ENCODE data around the gene GABPB1.

GABPB1 gene

GRCh38 chr15:50307799-50308198 lies 47.2 kb downstream of the GABPB1 start:
- peaks cover 5% of the 10 kb centered on the region for H3K36me3 ChIP-seq
- no peaks in the 10 kb centered on the region for H3K4me1 ChIP-seq (ENCODE audit: control insufficient read depth in 1 of 2, insufficient read depth in 1 of 2, low read depth in 1 of 2, low read length in 1 of 2)
- no peak overlapping the region for H3K4me3 ChIP-seq (ENCODE audit: low read depth in 1 of 2, low read length in 1 of 2)
- no peak overlapping the region for H3K27ac ChIP-seq
- no peaks in the 10 kb centered on the region for H3K9me3 ChIP-seq
- no peaks in the 10 kb centered on the region for H3K27me3 ChIP-seq
- no peak for TF ChIP-seq CTCF (IDR thresholded peaks at IDR 0.05)

DNA sequence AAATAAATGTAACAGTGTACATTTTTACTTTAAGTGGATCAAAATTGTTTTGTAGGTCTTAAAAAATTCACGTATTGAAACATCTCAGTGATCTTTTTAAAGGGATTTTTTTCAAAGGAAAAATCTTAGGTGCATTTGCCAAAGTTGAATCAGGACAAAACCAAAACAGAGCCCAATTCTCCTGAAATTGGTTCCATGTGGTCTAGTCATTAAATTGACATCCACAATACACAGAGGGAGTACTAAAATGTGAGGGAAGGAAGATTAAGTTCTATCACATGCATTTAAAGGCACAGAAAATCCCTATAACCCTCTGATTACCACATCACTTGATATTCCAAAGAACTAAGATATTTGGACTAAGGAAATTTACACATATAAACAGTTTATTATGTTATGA lies 50.2 kb downstream of the GABPB1 start:
- H3K27me3 ChIP-seq: no peaks in the 10 kb centered on the region
- peaks cover 21% of the 10 kb centered on the region for H3K36me3 ChIP-seq
- no peak for TF ChIP-seq CTCF (IDR thresholded peaks at IDR 0.05)
- H3K4me1 ChIP-seq (ENCODE audit: control insufficient read depth in 1 of 2, insufficient read depth in 1 of 2, low read depth in 1 of 2, low read length in 1 of 2): no peaks in the 10 kb centered on the region
- no peak overlapping the region for H3K27ac ChIP-seq
- no peak overlapping the region for H3K4me3 ChIP-seq (ENCODE audit: low read depth in 1 of 2, low read length in 1 of 2)
- no peaks in the 10 kb centered on the region for H3K9me3 ChIP-seq

- Histone ChIP-seq H3K27ac (no peak overlapping the region), H3K27me3 (no peaks in the 10 kb centered on the region), H3K36me3 (peaks cover 28% of the 10 kb centered on the region), H3K9me3 (no peaks in the 10 kb centered on the region), H3K4me3 (ENCODE audit: low read depth in 1 of 2, low read length in 1 of 2) (no peak overlapping the region), H3K4me1 (ENCODE audit: control insufficient read depth in 1 of 2, insufficient read depth in 1 of 2, low read depth in 1 of 2, low read length in 1 of 2) (no peaks in the 10 kb centered on the region)
- no peak for TF ChIP-seq CTCF (IDR thresholded peaks at IDR 0.05)
Measured at GRCh38 chr15:50302581-50302980, 52.4 kb downstream of the GABPB1 start.

DNA sequence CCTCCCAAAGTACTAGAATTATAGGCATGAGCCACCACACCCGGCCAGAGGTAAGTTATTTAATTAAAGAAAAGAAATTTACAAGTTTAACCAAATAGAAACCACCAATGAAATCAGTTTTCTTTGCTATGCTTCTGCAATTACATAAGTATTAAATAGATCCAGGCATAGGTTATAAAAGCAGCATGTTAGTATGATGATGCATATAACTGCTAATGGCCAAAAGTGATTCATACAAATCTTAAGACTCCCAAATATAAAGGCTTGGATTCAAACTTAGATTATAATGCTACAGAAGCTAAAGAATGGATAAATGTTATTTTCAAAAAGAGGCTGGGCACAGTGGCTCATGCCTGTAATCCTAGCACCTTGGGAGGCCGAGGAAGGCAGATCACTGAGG lies 56.7 kb downstream of the GABPB1 start:
- Histone ChIP-seq H3K4me1 (ENCODE audit: control insufficient read depth in 1 of 2, insufficient read depth in 1 of 2, low read depth in 1 of 2, low read length in 1 of 2) (no peaks in the 10 kb centered on the region), H3K27ac (no peak overlapping the region), H3K9me3 (no peaks in the 10 kb centered on the region), H3K36me3 (peaks cover 32% of the 10 kb centered on the region), H3K4me3 (ENCODE audit: low read depth in 1 of 2, low read length in 1 of 2) (no peak overlapping the region), H3K27me3 (no peaks in the 10 kb centered on the region)
- no peak for TF ChIP-seq CTCF (IDR thresholded peaks at IDR 0.05)

DNA sequence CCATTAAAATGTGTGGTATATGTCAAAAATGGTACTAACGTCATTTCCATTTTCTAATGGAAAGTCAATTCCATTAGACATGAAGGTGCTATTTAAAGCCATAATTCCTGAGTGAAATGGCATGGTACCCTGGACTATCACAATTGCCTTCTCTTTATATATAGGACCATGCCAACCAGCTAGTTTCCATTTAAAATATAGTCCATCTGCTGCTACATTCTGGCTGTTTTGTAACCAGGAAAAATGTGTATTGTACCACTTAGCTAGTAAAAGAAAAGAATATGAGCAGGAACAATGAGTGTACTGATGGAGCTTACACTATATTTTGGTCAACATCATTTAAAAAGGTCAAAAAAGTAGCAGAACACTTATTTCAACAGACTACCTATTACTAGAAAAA lies 59.0 kb downstream of the GABPB1 start:
- no peak overlapping the region for H3K4me3 ChIP-seq (ENCODE audit: low read depth in 1 of 2, low read length in 1 of 2)
- H3K27ac ChIP-seq: no peak overlapping the region
- no peaks in the 10 kb centered on the region for H3K9me3 ChIP-seq
- no peaks in the 10 kb centered on the region for H3K4me1 ChIP-seq (ENCODE audit: control insufficient read depth in 1 of 2, insufficient read depth in 1 of 2, low read depth in 1 of 2, low read length in 1 of 2)
- peaks cover 20% of the 10 kb centered on the region for H3K36me3 ChIP-seq
- no peak for TF ChIP-seq CTCF (IDR thresholded peaks at IDR 0.05)
- no peaks in the 10 kb centered on the region for H3K27me3 ChIP-seq

- no peaks in the 10 kb centered on the region for H3K36me3 ChIP-seq
- no peaks in the 10 kb centered on the region for H3K27me3 ChIP-seq
- no peaks in the 10 kb centered on the region for H3K9me3 ChIP-seq
- H3K27ac ChIP-seq: no peak overlapping the region
- TF ChIP-seq CTCF (IDR thresholded peaks at IDR 0.05): no peak
- no peaks in the 10 kb centered on the region for H3K4me1 ChIP-seq (ENCODE audit: control insufficient read depth in 1 of 2, insufficient read depth in 1 of 2, low read depth in 1 of 2, low read length in 1 of 2)
- H3K4me3 ChIP-seq (ENCODE audit: low read depth in 1 of 2, low read length in 1 of 2): no peak overlapping the region
Measured at GRCh38 chr15:50289749-50290148, 65.2 kb downstream of the GABPB1 start.

Measured in neutrophil (primary cell).